IMR-90 (cell line): ENCODE data around the gene RNF112. TPM values are rescaled to one million over a fixed set of nuclear protein-coding genes. Genes with fewer than 3 reads are reported as not detected.

Experiments used
- ATAC-seq: fragments of 200-7000 bp; cut with Tn5 transposase; 2 replicates; pipeline ENCODE4 v1.9.1; 2020; ENCODE audit warnings: low read depth, mild to moderate bottlenecking, moderate library complexity
- BruUV-seq: library from RNA; stranded (reverse); fragments of 400-500 nt; replicated peaks from 2 replicates; lab custom pipeline; 2021; lab: Mats Ljungman, UMichigan
- CTCF ChIA-PET: fragments of 300-600 bp; formaldehyde crosslinking; extraction: SDS; loops from one replicate; lab custom pipeline; 2021; ENCODE audit warnings: antibody characterized with exemption; lab: Yijun Ruan, JAX
- POLR2A ChIA-PET: fragments of 300-600 bp; sonication (Branson Sonifier 250); formaldehyde crosslinking; loops from one replicate; lab custom pipeline; 2022; ENCODE audit warnings: antibody characterized with exemption; ENCODE audit not compliant: unreplicated experiment; lab: Charles Lee
- DNase-seq: peaks from one replicate; pipeline ENCODE4 v3.0.0; 2013
- H2AFZ ChIP-seq: replicated peaks from 2 replicates; pipeline ENCODE3; 2013; ENCODE audit warnings: low read length, mild to moderate bottlenecking; ENCODE audit not compliant: poor library complexity
- H2AK5ac ChIP-seq: 2 replicates; pipeline ENCODE4 v1.6.1; 2013; ENCODE audit warnings: low read depth, low read length, inconsistent platforms
- H2AK9ac ChIP-seq: replicated peaks from 2 replicates; pipeline ENCODE3; 2013; ENCODE audit warnings: mild to moderate bottlenecking, low read depth, low read length, moderate library complexity; ENCODE audit not compliant: poor library complexity
- H2BK120ac ChIP-seq: 2 replicates; pipeline ENCODE4 v1.6.1; 2013; ENCODE audit warnings: low read depth, low read length, inconsistent platforms
- H2BK15ac ChIP-seq: 3 replicates; pipeline ENCODE4 v1.6.1; 2013; ENCODE audit warnings: low read depth, low read length, inconsistent platforms
- H2BK20ac ChIP-seq: 2 replicates; pipeline ENCODE4 v1.6.1; 2013; ENCODE audit warnings: low read depth, mild to moderate bottlenecking, inconsistent platforms, low read length, moderate library complexity
- H2BK5ac ChIP-seq: 2 replicates; pipeline ENCODE4 v1.6.1; 2013; ENCODE audit warnings: mild to moderate bottlenecking, low read depth, low read length, inconsistent platforms; ENCODE audit not compliant: poor library complexity, severe bottlenecking
- H3K14ac ChIP-seq: replicated peaks from 2 replicates; pipeline ENCODE4 v1.6.1; 2013; ENCODE audit warnings: low read depth, low read length, inconsistent platforms
- H3K18ac ChIP-seq: 2 replicates; pipeline ENCODE4 v1.6.1; 2013; ENCODE audit warnings: low read depth, low read length, control low read depth
- H3K23ac ChIP-seq: 2 replicates; pipeline ENCODE4 v1.6.1; 2013; ENCODE audit warnings: low read depth, low read length, inconsistent platforms
- H3K27ac ChIP-seq: 2 replicates; pipeline ENCODE4 v1.5.1; 2013; ENCODE audit warnings: mild to moderate bottlenecking, control low read depth, low read length; ENCODE audit not compliant: insufficient read depth
- H3K27me3 ChIP-seq: 2 replicates; pipeline ENCODE4 v1.6.1; 2013; ENCODE audit warnings: low read length; ENCODE audit not compliant: control insufficient read depth, insufficient read depth
- H3K36me3 ChIP-seq: 2 replicates; pipeline ENCODE4 v1.6.1; 2013; ENCODE audit warnings: low read length, mixed read lengths; ENCODE audit not compliant: control insufficient read depth, insufficient read depth
- H3K4ac ChIP-seq: 2 replicates; pipeline ENCODE4 v1.6.1; 2013; ENCODE audit warnings: low read depth, low read length, inconsistent platforms
- H3K4me1 ChIP-seq: 2 replicates; pipeline ENCODE4 v1.6.1; 2013; ENCODE audit warnings: low read length, mixed read lengths; ENCODE audit not compliant: control insufficient read depth, insufficient read depth
- H3K4me2 ChIP-seq: 2 replicates; pipeline ENCODE4 v1.6.1; 2013; ENCODE audit warnings: low read depth, mild to moderate bottlenecking, control low read depth, low read length, moderate library complexity
- H3K4me3 ChIP-seq: 2 replicates; pipeline ENCODE4 v1.5.1; 2013; ENCODE audit warnings: low read depth, mild to moderate bottlenecking, control low read depth, low read length, moderate library complexity; ENCODE audit not compliant: insufficient read depth
- H3K56ac ChIP-seq: 2 replicates; pipeline ENCODE4 v1.6.1; 2013; ENCODE audit warnings: low read length, inconsistent platforms; ENCODE audit not compliant: insufficient read depth; ENCODE audit errors: extremely low read depth
- H3K79me1 ChIP-seq, 2 experiments: 2 replicates each; pipeline ENCODE4 v1.6.1; 2013; ENCODE audit warnings: low read length in 2 of 2, inconsistent platforms in 1 of 2, low read depth in 1 of 2
- H3K9ac ChIP-seq: 2 replicates; pipeline ENCODE4 v1.6.1; 2013; ENCODE audit warnings: low read depth, low read length, control low read depth
- H3K9me1 ChIP-seq: 2 replicates; pipeline ENCODE4 v1.6.1; 2013; ENCODE audit warnings: low read length, inconsistent platforms; ENCODE audit not compliant: insufficient read depth
- H3K9me3 ChIP-seq: 2 replicates; pipeline ENCODE4 v1.6.1; 2013; ENCODE audit warnings: low read length; ENCODE audit not compliant: control insufficient read depth, insufficient read depth
- H4K20me1 ChIP-seq: 2 replicates; pipeline ENCODE4 v1.6.1; 2013; ENCODE audit warnings: low read length, inconsistent platforms; ENCODE audit not compliant: insufficient read depth
- H4K5ac ChIP-seq: 2 replicates; pipeline ENCODE4 v1.6.1; 2013; ENCODE audit warnings: mild to moderate bottlenecking, low read depth, low read length, control low read depth
- H4K8ac ChIP-seq, 2 experiments: 2 replicates each; pipeline ENCODE4 v1.6.1; 2013; ENCODE audit warnings: low read depth in 2 of 2, low read length in 2 of 2, control low read depth in 1 of 2, inconsistent platforms in 1 of 2
- H4K91ac ChIP-seq: 2 replicates; pipeline ENCODE4 v1.6.1; 2013; ENCODE audit warnings: low read depth, low read length, inconsistent platforms; ENCODE audit not compliant: insufficient read depth
- BHLHE40 ChIP-seq: fragments of 150-350 bp; IDR thresholded peaks from 2 replicates; pipeline ENCODE4 v1.6.1; 2016; ENCODE audit warnings: mild to moderate bottlenecking, low read depth, low read length
- CEBPB ChIP-seq: IDR thresholded peaks from 2 replicates; pipeline ENCODE4 v1.6.1; 2012; ENCODE audit warnings: low read depth, low read length, improper control_type of control experiment
- CTCF ChIP-seq: conservative IDR thresholded peaks from 2 replicates; pipeline ENCODE4 v1.5.1; 2012; ENCODE audit warnings: mild to moderate bottlenecking, low read depth, low read length, improper control_type of control experiment
- FOS ChIP-seq: fragments of 150-350 bp; IDR thresholded peaks from 2 replicates; pipeline ENCODE4 v1.6.1; 2016; ENCODE audit warnings: low read depth, low read length
- MAZ ChIP-seq: IDR thresholded peaks from 2 replicates; pipeline ENCODE4 v1.6.1; 2012; ENCODE audit warnings: low read depth, mild to moderate bottlenecking, low read length, improper control_type of control experiment, moderate library complexity, borderline replicate concordance
- MXI1 ChIP-seq: IDR thresholded peaks from 2 replicates; pipeline ENCODE4 v1.6.1; 2012; ENCODE audit warnings: low read depth, mild to moderate bottlenecking, low read length, moderate library complexity, borderline replicate concordance
- NFE2L2 ChIP-seq: fragments of 150-350 bp; IDR thresholded peaks from 2 replicates; pipeline ENCODE4 v1.6.1; 2016; ENCODE audit warnings: low read depth, mild to moderate bottlenecking, low read length
- RAD21 ChIP-seq: IDR thresholded peaks from 2 replicates; pipeline ENCODE4 v1.6.1; 2012; ENCODE audit warnings: low read length, improper control_type of control experiment
- RCOR1 ChIP-seq: IDR thresholded peaks from 2 replicates; pipeline ENCODE4 v1.6.1; 2012; ENCODE audit warnings: mild to moderate bottlenecking, low read length, improper control_type of control experiment; ENCODE audit not compliant: insufficient replicate concordance
- WGBS, 2 experiments: methylation state at CpG; one replicate each; pipeline versions ENCODE4 v1.1.5 to v1.1.7; 2013; ENCODE audit warnings: missing lambda C conversion rate in 2 of 2; ENCODE audit not compliant: insufficient read length in 1 of 2; ENCODE audit errors: extremely low coverage in 2 of 2; 5-methylcytosine and 5-hydroxymethylcytosine counted together
- dilution Hi-C: fragments of 300-500 bp; cut with HindIII; formaldehyde crosslinking; loops from one replicate; pipeline ENCODE4 v1.14.3; 2018; ENCODE audit warnings: low sequenced_read_pairs; ENCODE audit not compliant: unreplicated experiment
- in situ Hi-C: fragments of 300-500 bp; cut with MboI; formaldehyde crosslinking; loops from 3 replicates; pipeline ENCODE4 v1.14.3; 2019; ENCODE audit warnings: low sequenced_read_pairs, inconsistent platforms, mixed read lengths
- intact Hi-C: fragments of 100-400 bp; cut with micrococcal nuclease; formaldehyde crosslinking; loops from 2 replicates; pipeline ENCODE4 v1.10.0; 2022
- polyA plus RNA-seq, 3 experiments: library from polyadenylated mRNA; depleted of rRNA; stranded (reverse); fragments of >200 nt; gene quantifications; 2 replicates each; pipeline ENCODE4 v1.2.3, GENCODE V29; 2012; ENCODE audit warnings: low replicate concordance in 1 of 3
- total RNA-seq: library from RNA; depleted of rRNA; stranded (reverse); fragments of >200 nt; gene quantifications from 2 replicates; pipeline ENCODE4 v1.2.3, GENCODE V29; 2012

RNF112 gene
- total and polyA plus RNA-seq, 2 of the 4 experiments (the other 2 are of a cell fraction), result 2.5 to 5.7 TPM

GRCh38 chr17:19409509-19409908 lies 1.5 kb upstream of the RNF112 start:
- Histone ChIP-seq H2AK9ac (peak overlapping the region; percentile 85), H3K4me3 (no peak overlapping the region), H4K91ac (peak overlapping the region; percentile 46; the same call in 1 of the 2 replicates), H3K4me2 (no peak overlapping the region), H3K56ac (no peak overlapping the region), H3K14ac (no peak overlapping the region), H4K20me1 (no peaks in the 10 kb centered on the region), H2BK20ac (peak overlapping the region; percentile 78; the same call in 1 of the 2 replicates), H4K5ac (no peak overlapping the region), H2BK5ac (peak overlapping the region; percentile 1), H3K79me1 (no peaks in the 10 kb centered on the region), H2AFZ (peak overlapping the region; percentile 77), H3K18ac (no peak overlapping the region), H3K9me3 (no peaks in the 10 kb centered on the region), H3K27me3 (no peaks in the 10 kb centered on the region), H2BK15ac (no peak overlapping the region), H3K9me1 (peaks cover 11% of the 10 kb centered on the region), H2AK5ac (0 out of 2 replicates have a peak overlapping the region, but pooled peaks have one; percentile 0), H2BK120ac (peak overlapping the region; percentile 50), H4K8ac (peak overlapping the region in 1 of 2 experiments; percentile 61; a peak in 2 of 4 replicates), H3K4me1 (peaks cover 11% of the 10 kb centered on the region; the same call in 1 of the 2 replicates), H3K27ac (no peak overlapping the region), H3K4ac (0 out of 2 replicates have a peak overlapping the region, but pooled peaks have one; percentile 17), H3K36me3 (no peaks in the 10 kb centered on the region), H3K23ac (no peak overlapping the region), H3K9ac (no peak overlapping the region)
- in situ Hi-C loops (no loop called here), dilution Hi-C loops (no loop called here), intact Hi-C loops (no loop called here)
- no peak for TF ChIP-seq BHLHE40
- peak; percentile 60; the same call in 1 of the 2 replicates for TF ChIP-seq FOS
- no peak for TF ChIP-seq MAZ
- peak; percentile 28; the same call in 1 of the 2 replicates for TF ChIP-seq CEBPB
- TF ChIP-seq CTCF, result no peak
- TF ChIP-seq RAD21, result no peak
- TF ChIP-seq NFE2L2, result no peak
- peak; percentile 41 for TF ChIP-seq RCOR1
- TF ChIP-seq MXI1, result no peak
- ATAC-seq (peak; percentile 86), DNase-seq (peak; percentile 91)
- ChIA-PET POLR2A (interaction anchor here (0.5 to 0.6 kb wide), 3 partner anchors 22 to 44 kb away, joined by 3 to 7 read pairs (median 4); partner anchors contain the start of gene MFAP4), CTCF (interaction anchor here (0.7 to 2.5 kb wide), 2 partner anchors 9 to 47 kb away, joined by 3 to 12 read pairs; partner anchors contain the start of gene B9D1)
- WGBS, 2 experiments, result no CpG with 5 or more reads among the region's 3 CpGs
- no TSS peak for BruUV-seq
